Measurements from ENCODE around the gene EPB41L5.

EPB41L5 gene

DNA sequence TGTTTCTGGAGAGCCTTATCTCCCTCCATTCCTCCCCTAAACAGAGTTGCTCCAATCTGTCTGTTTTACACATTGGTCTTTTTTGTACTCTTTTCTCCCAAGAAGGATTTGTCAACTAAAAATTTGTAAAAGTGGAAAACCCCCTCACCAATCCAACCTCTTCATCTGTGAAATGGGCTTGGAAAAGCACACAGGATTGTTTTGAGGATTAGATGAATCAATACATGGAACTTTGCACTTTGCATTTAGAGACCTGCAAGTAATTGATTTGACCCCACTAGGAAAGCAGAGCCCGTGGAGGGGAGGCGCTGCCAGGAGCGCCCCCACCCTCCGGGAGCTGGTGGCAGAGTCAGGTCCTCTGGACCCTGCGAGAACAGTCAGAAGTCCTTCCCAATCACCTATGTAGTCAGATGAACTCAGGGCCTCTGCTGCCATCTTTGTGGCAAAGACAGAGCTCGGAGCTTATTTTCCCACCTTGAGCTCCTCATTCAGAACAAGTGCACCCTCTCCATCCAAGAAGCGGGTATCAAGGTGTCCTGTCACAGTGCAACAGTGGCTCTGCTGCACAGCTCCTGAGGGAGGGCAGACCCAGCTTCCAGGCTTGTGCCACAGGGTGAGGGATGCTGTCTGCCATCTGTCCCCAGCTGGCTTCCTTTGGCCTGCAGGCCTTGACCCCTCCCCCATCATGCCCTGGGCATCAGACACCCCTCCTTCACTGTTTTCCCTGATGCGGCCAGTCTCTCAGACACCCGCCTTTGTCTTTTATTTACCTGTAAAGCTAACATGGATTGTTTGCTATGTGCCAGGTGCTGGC is 212.1 kb downstream of the EPB41L5 start:
- no peak for DNase-seq (ENCODE audit: low read depth)

GRCh38 chr2:120225549-120226065 is 212.7 kb downstream of the EPB41L5 start:
- no peak for DNase-seq (ENCODE audit: low read depth)

- no peak for DNase-seq (ENCODE audit: low read depth)
Observed at GRCh38 chr2:120226316-120226715, 213.4 kb downstream of the EPB41L5 start.

GRCh38 chr2:120227111-120227991 is 214.5 kb downstream of the EPB41L5 start:
- DNase-seq (ENCODE audit: low read depth) = no peak

- DNase-seq (ENCODE audit: low read depth) = no peak
Observed at GRCh38 chr2:120228503-120228902, 215.6 kb downstream of the EPB41L5 start.

Measured in fibroblast of gingiva (primary cell).